Loucy (cell line): ENCODE measurements around the gene MTARC1.

Experiments used
- CTCF ChIP-seq: fragments of 200-600 bp; sonication (generic); conservative IDR thresholded peaks from 2 replicates; pipeline ENCODE4 v1.5.1; 2014; ENCODE audit warnings: mild to moderate bottlenecking, antibody characterized with exemption, low read length
- EZH2phosphoT487 ChIP-seq: fragments of 200-600 bp; IDR thresholded peaks from 2 replicates; pipeline ENCODE4 v1.6.1; 2018; ENCODE audit warnings: antibody characterized with exemption, mild to moderate bottlenecking, moderate library complexity, borderline replicate concordance

- no peak for TF ChIP-seq CTCF
- TF ChIP-seq EZH2phosphoT487 = no peak
These were observed 21.9 kb downstream of the MTARC1 start for GRCh38 chr1:220808345-220809186.
